Measurements from ENCODE around the gene LAPTM5.

- TF ChIP-seq CTCF (IDR thresholded peaks at IDR 0.05) (no peak), POLR2AphosphoS5 (IDR thresholded peaks at IDR 0.05; ENCODE audit: low read depth, low read length) (no peak)
Measured at GRCh38 chr1:30716646-30717045, 40.9 kb downstream of the LAPTM5 start.
